AG09309 (cell line): Measurements from ENCODE around the gene GMPPB.
A peak's percentile ranks its signal among the peaks of the same experiment; 100 is the strongest.

Experiments used
- DNase-seq: peaks from one replicate; pipeline ENCODE4 v3.0.0-alpha.2; 2010; ENCODE audit warnings: low read depth
- H3K4me3 ChIP-seq: 2 replicates; pipeline ENCODE4 v1.5.1; 2011; ENCODE audit warnings: mild to moderate bottlenecking, low read depth, low read length, moderate library complexity; ENCODE audit not compliant: control insufficient read depth
- TF ChIP-seq, protein P1 (sequence below): IDR thresholded peaks from 2 replicates; pipeline ENCODE4 v1.5.1; 2011; ENCODE audit warnings: mild to moderate bottlenecking, low read depth, low read length, inconsistent platforms; ENCODE audit not compliant: insufficient read depth, control insufficient read depth; ENCODE audit errors: missing control alignments

Gene GMPPB

DNA sequence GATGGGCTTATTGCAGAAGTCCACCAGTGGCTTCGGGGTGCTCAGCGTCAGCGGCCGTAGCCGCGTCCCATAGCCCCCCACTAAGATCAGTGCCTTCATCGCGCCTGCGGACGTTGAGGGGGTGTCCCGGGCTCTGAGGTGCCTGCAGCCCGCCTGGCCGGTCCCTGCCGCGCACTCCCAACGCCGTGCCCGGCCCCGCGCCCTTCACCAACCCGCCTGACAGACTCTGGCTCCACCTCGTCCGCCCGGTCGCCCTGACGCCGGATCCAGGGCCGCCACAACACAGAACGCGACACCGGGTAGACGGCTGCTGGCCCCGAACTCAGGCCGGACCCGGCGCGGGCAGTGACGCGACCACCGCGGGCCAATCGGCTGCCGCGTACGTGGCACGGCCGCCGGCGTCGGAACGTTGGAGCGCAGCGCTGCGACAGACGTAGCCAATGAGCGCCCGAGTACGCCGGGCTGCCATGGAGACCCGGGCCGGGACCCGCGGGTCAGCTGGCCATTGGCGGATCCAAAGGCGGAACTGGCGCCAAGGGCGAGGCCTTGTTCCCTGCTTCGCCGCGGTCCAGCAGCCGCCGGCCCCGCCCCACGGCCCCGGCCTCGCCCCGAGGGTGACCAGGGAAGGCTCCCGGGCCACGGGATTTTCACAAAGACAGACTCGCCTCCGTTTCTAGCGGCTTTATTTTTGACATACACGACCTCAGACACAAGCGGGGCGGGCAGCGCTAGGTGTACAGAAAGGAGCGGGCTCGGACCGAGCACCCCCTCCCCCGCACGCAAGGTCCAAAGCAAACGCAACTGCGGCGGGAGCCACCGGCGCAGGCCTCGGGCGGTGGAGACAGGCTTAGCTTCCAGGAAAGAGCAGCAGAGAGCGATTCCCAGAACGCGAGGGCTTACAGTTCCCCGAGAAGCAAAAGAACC lies at the start of gene GMPPB:
Gene GMPPB, minus strand, starts transcription at position 324 of the 924 bp plus-strand sequence. Its CDS starts 225 bp downstream, at position 99.
- peak within 1 kb of the TSS; percentile 73 for H3K4me3 ChIP-seq
- TF ChIP-seq, protein P1, sequence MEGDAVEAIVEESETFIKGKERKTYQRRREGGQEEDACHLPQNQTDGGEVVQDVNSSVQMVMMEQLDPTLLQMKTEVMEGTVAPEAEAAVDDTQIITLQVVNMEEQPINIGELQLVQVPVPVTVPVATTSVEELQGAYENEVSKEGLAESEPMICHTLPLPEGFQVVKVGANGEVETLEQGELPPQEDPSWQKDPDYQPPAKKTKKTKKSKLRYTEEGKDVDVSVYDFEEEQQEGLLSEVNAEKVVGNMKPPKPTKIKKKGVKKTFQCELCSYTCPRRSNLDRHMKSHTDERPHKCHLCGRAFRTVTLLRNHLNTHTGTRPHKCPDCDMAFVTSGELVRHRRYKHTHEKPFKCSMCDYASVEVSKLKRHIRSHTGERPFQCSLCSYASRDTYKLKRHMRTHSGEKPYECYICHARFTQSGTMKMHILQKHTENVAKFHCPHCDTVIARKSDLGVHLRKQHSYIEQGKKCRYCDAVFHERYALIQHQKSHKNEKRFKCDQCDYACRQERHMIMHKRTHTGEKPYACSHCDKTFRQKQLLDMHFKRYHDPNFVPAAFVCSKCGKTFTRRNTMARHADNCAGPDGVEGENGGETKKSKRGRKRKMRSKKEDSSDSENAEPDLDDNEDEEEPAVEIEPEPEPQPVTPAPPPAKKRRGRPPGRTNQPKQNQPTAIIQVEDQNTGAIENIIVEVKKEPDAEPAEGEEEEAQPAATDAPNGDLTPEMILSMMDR, result no peak
- peak; percentile 84 for DNase-seq

DNA sequence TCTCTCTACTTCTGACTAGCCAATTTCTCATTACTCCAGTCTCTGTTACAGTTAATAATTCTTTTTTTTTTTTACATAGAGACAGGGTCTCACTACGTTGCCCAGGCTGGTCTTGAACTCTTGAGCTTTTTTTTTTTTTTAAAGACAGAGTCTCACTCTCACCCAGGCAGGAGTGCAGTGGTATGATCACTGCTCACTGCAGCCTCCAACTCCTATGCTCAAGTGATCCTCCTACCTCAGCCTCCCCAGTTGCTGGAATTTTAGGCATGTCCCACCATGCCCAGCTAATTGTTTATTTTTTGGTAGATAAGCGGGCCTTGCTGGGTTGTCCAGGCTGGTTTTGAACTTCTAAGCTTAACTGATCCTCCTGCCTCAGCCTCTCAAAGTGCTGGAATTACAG lies 49.0 kb upstream of the GMPPB start:
- TF ChIP-seq, protein P1, result no peak
- DNase-seq, result no peak
- no peak overlapping the region for H3K4me3 ChIP-seq

DNA sequence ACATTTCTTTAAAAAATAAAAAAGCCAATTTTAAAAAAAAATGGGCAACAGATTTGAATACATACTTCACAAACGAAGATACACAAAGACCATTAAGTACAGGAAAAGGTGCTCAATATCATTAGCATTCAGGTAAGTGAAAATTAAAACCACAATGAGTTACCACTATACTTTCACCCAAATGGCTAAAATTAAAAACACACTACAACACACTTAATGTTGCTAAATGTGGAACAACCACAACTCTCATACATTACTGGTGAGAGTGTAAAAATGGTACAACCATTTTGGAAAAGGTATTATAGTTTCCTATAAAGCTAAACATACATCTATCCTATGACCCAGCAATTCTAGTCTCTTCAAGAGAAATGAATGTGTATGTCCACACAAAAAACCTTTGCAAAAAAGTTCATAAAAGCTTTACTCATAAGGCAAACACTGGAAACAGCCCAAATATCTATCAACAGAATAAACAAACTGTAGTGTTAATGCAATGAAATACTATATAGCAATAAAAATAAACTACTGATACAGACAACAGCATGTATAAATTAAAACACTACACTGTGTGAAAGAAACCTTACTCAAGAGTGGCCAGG lies 47.7 kb upstream of the GMPPB start:
- H3K4me3 ChIP-seq, result no peak overlapping the region
- TF ChIP-seq, protein P1, result no peak
- DNase-seq, result no peak

DNA sequence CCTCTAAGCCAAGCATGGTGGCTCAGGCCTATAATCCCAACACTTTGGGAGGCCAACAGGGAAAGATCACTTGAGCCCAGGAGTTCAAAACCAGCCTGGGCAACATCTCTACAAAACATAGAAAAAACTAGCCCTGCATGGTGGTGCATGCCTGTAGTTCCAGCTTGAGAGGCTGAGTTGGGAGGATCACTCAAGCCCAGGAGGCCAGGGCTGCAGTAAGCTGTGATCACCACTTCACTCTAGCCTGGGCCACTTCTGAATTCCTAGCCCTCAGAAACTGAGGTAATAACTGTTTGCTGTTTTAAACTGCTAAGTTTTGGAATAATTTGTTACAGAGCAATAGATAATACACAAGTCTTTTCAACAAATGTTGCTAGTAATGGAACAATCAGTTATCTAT lies 46.2 kb upstream of the GMPPB start:
- TF ChIP-seq, protein P1, result no peak
- no peak for DNase-seq
- no peak overlapping the region for H3K4me3 ChIP-seq

DNA sequence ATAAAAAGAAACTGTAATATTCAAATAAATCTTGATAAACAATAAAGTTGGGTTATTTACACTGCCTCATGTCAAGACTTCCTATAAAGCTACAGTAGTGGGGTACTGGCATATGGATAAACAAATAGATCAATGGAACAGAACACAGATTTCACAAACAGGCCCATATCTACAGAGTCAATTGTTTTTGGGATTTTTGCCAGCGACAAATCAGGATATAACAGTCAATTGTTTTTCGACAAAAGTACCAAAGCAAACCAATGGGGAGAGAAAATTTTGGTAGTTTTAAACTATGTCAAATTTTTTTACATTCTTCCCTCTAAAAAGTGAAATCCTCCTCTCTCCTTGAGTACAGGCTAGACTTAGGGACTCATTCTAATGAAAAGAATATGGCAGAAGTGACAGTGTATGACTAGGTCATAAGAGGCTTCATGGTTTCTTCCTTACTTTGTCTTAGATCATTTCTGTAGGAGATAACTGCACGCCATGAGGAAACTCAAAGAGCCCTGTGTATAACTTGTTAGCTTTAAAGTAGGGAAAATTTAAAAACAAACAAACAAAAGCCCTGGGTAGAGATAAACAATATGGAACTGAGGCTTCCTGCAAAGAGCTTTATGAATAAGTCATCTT lies 45.6 kb upstream of the GMPPB start:
- H3K4me3 ChIP-seq, result no peak overlapping the region
- TF ChIP-seq, protein P1, result no peak
- no peak for DNase-seq

DNA sequence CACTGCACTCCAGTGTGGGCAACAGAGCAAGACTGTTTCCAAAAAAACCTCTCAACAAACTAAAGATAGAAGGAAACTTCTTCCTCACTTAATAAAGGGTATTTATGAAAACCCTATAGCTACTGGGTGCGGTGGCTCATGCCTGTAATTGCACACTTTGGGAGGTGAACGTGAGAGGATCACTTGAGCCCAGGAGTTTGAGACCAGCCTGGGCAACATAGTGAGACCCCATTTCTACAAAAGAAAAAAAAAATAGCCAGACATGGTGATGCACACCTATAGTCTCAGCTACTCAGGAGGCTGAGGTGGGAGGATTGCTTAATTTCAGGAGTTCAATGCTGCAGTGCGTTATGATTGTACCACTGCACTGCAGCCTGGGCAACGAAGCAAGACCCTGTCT lies 40.2 kb upstream of the GMPPB start:
- no peak for DNase-seq
- H3K4me3 ChIP-seq, result no peak overlapping the region
- TF ChIP-seq, protein P1, result no peak
